Adrenal gland (tissue), 12 donors: Measurements from ENCODE around the gene TCEANC. TPM values are rescaled to one million over a fixed set of nuclear protein-coding genes. Genes with fewer than 3 reads are reported as not detected.
"Not testable (repeated sequence)": the region's sequence is repeated elsewhere in the genome, so short reads cannot be mapped to it uniquely, and the experiment has no call there.

Experiments used
- DNase-seq, 7 donors: peaks; one replicate each; pipeline ENCODE4 v3.0.0-alpha.2; 2019 to 2020
- H3K27ac ChIP-seq, 5 donors: fragments of 200-600 bp; sonication (generic) in 4 of 5; 1 replicate in 3 of 5; 2 replicates in 2 of 5; pipeline versions ENCODE4 v1.5.1 to v1.8.0; 2016 to 2020; ENCODE audit warnings: mild to moderate bottlenecking in 1 of 5
- H3K27me3 ChIP-seq: fragments of 200-600 bp; 2 replicates; pipeline ENCODE4 v1.8.0; 2021
- H3K36me3 ChIP-seq, 2 donors: fragments of 200-600 bp; replicated peaks in 1 of 2; 1 replicate in 1 of 2; 2 replicates in 1 of 2; pipeline versions ENCODE4 v1.5.1 to v1.8.0; 2018 to 2022
- H3K4me1 ChIP-seq, 2 donors: fragments of 200-600 bp; replicated peaks in 1 of 2; 1 replicate in 1 of 2; 2 replicates in 1 of 2; pipeline versions ENCODE4 v1.5.1 to v1.8.0; 2018 to 2021
- H3K4me3 ChIP-seq, 4 donors: fragments of 200-600 bp; sonication (generic) in 3 of 4; one replicate each; pipeline ENCODE4 v1.5.1; 2016 to 2018
- H3K9me3 ChIP-seq, 3 donors: fragments of 200-600 bp; sonication (generic) in 1 of 3; replicated peaks in 1 of 3; 1 replicate in 2 of 3; 2 replicates in 1 of 3; pipeline versions ENCODE4 v1.5.1 to v1.8.0; 2016 to 2021
- CTCF ChIP-seq, 6 experiments: fragments of 450-650 bp in 4 of 6; fragments of 200-600 bp in 2 of 6; sonication (generic) in 1 of 6; IDR thresholded peaks; 1 replicate in 5 of 6; 2 replicates in 1 of 6; pipeline versions ENCODE4 v1.5.1 to v1.8.0; 2016 to 2021; ENCODE audit warnings: antibody characterized with exemption in 6 of 6, mild to moderate bottlenecking in 2 of 6, moderate library complexity in 1 of 6
- POLR2A ChIP-seq, 2 donors: fragments of 450-650 bp; IDR thresholded peaks; one replicate each; pipeline ENCODE4 v1.6.1; 2017; ENCODE audit warnings: antibody characterized with exemption in 2 of 2, mild to moderate bottlenecking in 2 of 2, moderate library complexity in 1 of 2
- WGBS, 4 donors: extraction: QIAGEN DNeasy Blood & Tissue Kit in 2 of 4; methylation state at CpG; one replicate each; pipeline versions ENCODE4 v1.1.5 to v1.1.7; 2013 to 2017; 5-methylcytosine and 5-hydroxymethylcytosine counted together
- intact Hi-C, 2 donors: fragments of 100-400 bp; cut with DNase I; formaldehyde crosslinking; loops; one replicate each; pipeline versions ENCODE4 v1.14.1 to v1.15.0; 2022 to 2023
- polyA plus RNA-seq, 3 donors: library from polyadenylated mRNA; stranded (reverse); fragments of 200-250 nt in 2 of 3; fragments of 350-450 nt in 1 of 3; fragmentation: Illumina TruSeq in 1 of 3; extraction: RNeasy Lipid Tissue Mini Kit (QIAGEN cat#74804) in 1 of 3; gene quantifications; one replicate each; pipeline ENCODE4 v1.2.3, GENCODE V29; 2013 to 2014
- total RNA-seq, 9 donors: library from RNA; depleted of rRNA in 4 of 9; stranded (reverse); fragments of >200 nt in 4 of 9; fragments of 120-200 nt in 1 of 9; fragmentation: NEBNext Ultra II Directional in 1 of 9; extraction: Animal tissue kit (Norgen Biotek cat#: 25700) in 1 of 9; gene quantifications; one replicate each; pipeline versions ENCODE4 v1.1.0 to v1.2.4, GENCODE V29; 2013 to 2023
- donor health status: healthy with polysubstance abuse.
- donor health status: Bipolar disorder and iron deficiency.
- donor health status: DM: yes; HTN: yes; CAD: no.
- donor health status: DM: no; HTN: no; CAD: no.
- donor health status: DM: no; HTN: no; CAD: no.
- donor health status: DM: yes; HTN: yes; CAD: no.

TCEANC gene
- total and polyA plus RNA-seq, 12 donors, result 2.0 to 24.8 (median 4.4) TPM

GRCh38 chrX:13607996-13608365, 45.0 kb upstream of the TCEANC start:
- peaks cover 16% of the 10 kb centered on the region for H3K27me3 ChIP-seq
- DNase-seq, result no peak
- no peak overlapping the region for H3K27ac ChIP-seq
- no peaks in the 10 kb centered on the region for H3K4me1 ChIP-seq
- WGBS, 4 donors, result 31 to 64% (median 57%) methylated on average over 2 of the region's 2 CpGs; no CpG with 5 or more reads in 1 of the 4 donors
- H3K4me3 ChIP-seq, result no peak overlapping the region
- TF ChIP-seq POLR2A (IDR thresholded peaks at IDR 0.05) (no peak), CTCF (IDR thresholded peaks at IDR 0.05) (no peak)
- intact Hi-C loops, result no loop called here
- no peaks in the 10 kb centered on the region for H3K36me3 ChIP-seq
- no peaks in the 10 kb centered on the region for H3K9me3 ChIP-seq

GRCh38 chrX:13614154-13614553, 38.8 kb upstream of the TCEANC start:
- no peak for TF ChIP-seq CTCF (IDR thresholded peaks at IDR 0.05)
- TF ChIP-seq POLR2A (IDR thresholded peaks at IDR 0.05), result no peak
- Histone ChIP-seq H3K9me3 (no peaks in the 10 kb centered on the region), H3K27me3 (peaks cover 20% of the 10 kb centered on the region), H3K27ac (no peak overlapping the region), H3K4me3 (no peak overlapping the region), H3K4me1 (no peaks in the 10 kb centered on the region), H3K36me3 (no peaks in the 10 kb centered on the region)
- intact Hi-C loops, result no loop called here
- no peak for DNase-seq

GRCh38 chrX:13620207-13620606, 32.7 kb upstream of the TCEANC start:
- 33 to 50% (median 35%) methylated on average over 1 of the region's 1 CpG for WGBS, 4 donors
- Histone ChIP-seq H3K36me3 (no peaks in the 10 kb centered on the region), H3K4me3 (no peak overlapping the region), H3K27me3 (peaks cover 18% of the 10 kb centered on the region), H3K9me3 (no peaks in the 10 kb centered on the region), H3K4me1 (no peaks in the 10 kb centered on the region), H3K27ac (no peak overlapping the region)
- DNase-seq, result no peak
- intact Hi-C loops, result no loop called here
- TF ChIP-seq POLR2A (IDR thresholded peaks at IDR 0.05), result no peak
- TF ChIP-seq CTCF (IDR thresholded peaks at IDR 0.05), result no peak

- H3K4me3 ChIP-seq, result no peak overlapping the region
- H3K27ac ChIP-seq, result no peak overlapping the region
- H3K27me3 ChIP-seq, result peaks cover 24% of the 10 kb centered on the region
- TF ChIP-seq POLR2A (IDR thresholded peaks at IDR 0.05), result no peak
- 70 to 79% (median 71%) methylated on average over 3 of the region's 3 CpGs for WGBS, 4 donors
- no peak for DNase-seq
- intact Hi-C loops, result no loop called here
- no peaks in the 10 kb centered on the region for H3K36me3 ChIP-seq
- H3K9me3 ChIP-seq, result no peaks in the 10 kb centered on the region
- no peaks in the 10 kb centered on the region for H3K4me1 ChIP-seq
Observed at GRCh38 chrX:13622401-13622964, 30.5 kb upstream of the TCEANC start.

- intact Hi-C loops, result no loop called here
- Histone ChIP-seq H3K27ac (no peak overlapping the region), H3K4me3 (no peak overlapping the region), H3K27me3 (peaks cover 24% of the 10 kb centered on the region), H3K36me3 (no peaks in the 10 kb centered on the region), H3K4me1 (no peaks in the 10 kb centered on the region), H3K9me3 (peaks cover 0 to 7% (median 0%) of the 10 kb centered on the region in 3 donors)
- WGBS, 4 donors, result 77 to 88% (median 84%) methylated on average over 8 of the region's 8 CpGs
- DNase-seq, result no peak
- TF ChIP-seq POLR2A (IDR thresholded peaks at IDR 0.05) (no peak), CTCF (IDR thresholded peaks at IDR 0.05) (no peak)
Observed at GRCh38 chrX:13627306-13627705, 25.6 kb upstream of the TCEANC start.

- H3K4me1 ChIP-seq, H3K27ac ChIP-seq, H3K36me3 ChIP-seq, H3K4me3 ChIP-seq, DNase-seq, H3K9me3 ChIP-seq, intact Hi-C loops: not testable (repeated sequence)
- 76 to 88% (median 80%) methylated on average over 5 to 9 of the region's 9 CpGs for WGBS, 4 donors
- peaks cover 33% of the 10 kb centered on the region for H3K27me3 ChIP-seq
Observed at GRCh38 chrX:13637224-13637623, 15.7 kb upstream of the TCEANC start.
